ENCODE data around the gene ADAM23.

Gene ADAM23

GRCh38 chr2:206430452-206430851, 12.9 kb upstream of the ADAM23 start:
- no peak overlapping the region for H2AFZ ChIP-seq (ENCODE audit: low read depth, low read length, severe bottlenecking)
- H3K4me3 ChIP-seq (ENCODE audit: insufficient read depth, low read length, poor library complexity, severe bottlenecking): no peak overlapping the region
- H3K9ac ChIP-seq (ENCODE audit: low read length): no peak overlapping the region
- no peaks in the 10 kb centered on the region for H3K27me3 ChIP-seq (ENCODE audit: low read length)
- no peaks in the 10 kb centered on the region for H3K79me2 ChIP-seq (ENCODE audit: insufficient read depth, low read length)
- H3K9me3 ChIP-seq (ENCODE audit: insufficient read depth, low read length): no peaks in the 10 kb centered on the region
- no peaks in the 10 kb centered on the region for H3F3A ChIP-seq (ENCODE audit: insufficient read depth)
- H3K36me3 ChIP-seq (ENCODE audit: low read length): no peaks in the 10 kb centered on the region
- TF ChIP-seq, protein P1, sequence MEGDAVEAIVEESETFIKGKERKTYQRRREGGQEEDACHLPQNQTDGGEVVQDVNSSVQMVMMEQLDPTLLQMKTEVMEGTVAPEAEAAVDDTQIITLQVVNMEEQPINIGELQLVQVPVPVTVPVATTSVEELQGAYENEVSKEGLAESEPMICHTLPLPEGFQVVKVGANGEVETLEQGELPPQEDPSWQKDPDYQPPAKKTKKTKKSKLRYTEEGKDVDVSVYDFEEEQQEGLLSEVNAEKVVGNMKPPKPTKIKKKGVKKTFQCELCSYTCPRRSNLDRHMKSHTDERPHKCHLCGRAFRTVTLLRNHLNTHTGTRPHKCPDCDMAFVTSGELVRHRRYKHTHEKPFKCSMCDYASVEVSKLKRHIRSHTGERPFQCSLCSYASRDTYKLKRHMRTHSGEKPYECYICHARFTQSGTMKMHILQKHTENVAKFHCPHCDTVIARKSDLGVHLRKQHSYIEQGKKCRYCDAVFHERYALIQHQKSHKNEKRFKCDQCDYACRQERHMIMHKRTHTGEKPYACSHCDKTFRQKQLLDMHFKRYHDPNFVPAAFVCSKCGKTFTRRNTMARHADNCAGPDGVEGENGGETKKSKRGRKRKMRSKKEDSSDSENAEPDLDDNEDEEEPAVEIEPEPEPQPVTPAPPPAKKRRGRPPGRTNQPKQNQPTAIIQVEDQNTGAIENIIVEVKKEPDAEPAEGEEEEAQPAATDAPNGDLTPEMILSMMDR (IDR thresholded peaks at IDR 0.05; ENCODE audit: insufficient read depth, low read length, poor library complexity, severe bottlenecking): no peak
- TF ChIP-seq EZH2phosphoT487 (conservative IDR thresholded peaks at IDR 0.05; ENCODE audit: low read length): no peak
- H3K4me2 ChIP-seq (ENCODE audit: low read depth, low read length, poor library complexity, severe bottlenecking): no peak overlapping the region
- no peak overlapping the region for H3K27ac ChIP-seq (ENCODE audit: low read depth, low read length)
- H4K20me1 ChIP-seq (ENCODE audit: low read depth, low read length): no peaks in the 10 kb centered on the region
- no peaks in the 10 kb centered on the region for H3K9me2 ChIP-seq (replicated peaks; ENCODE audit: insufficient read depth, low read length)

- no peaks in the 10 kb centered on the region for H3K9me2 ChIP-seq (replicated peaks; ENCODE audit: insufficient read depth, low read length)
- no peaks in the 10 kb centered on the region for H3K27me3 ChIP-seq (ENCODE audit: low read length)
- no peak overlapping the region for H3K9ac ChIP-seq (ENCODE audit: low read length)
- H3K4me2 ChIP-seq (ENCODE audit: low read depth, low read length, poor library complexity, severe bottlenecking): no peak overlapping the region
- no peak overlapping the region for H2AFZ ChIP-seq (ENCODE audit: low read depth, low read length, severe bottlenecking)
- H3F3A ChIP-seq (ENCODE audit: insufficient read depth): no peaks in the 10 kb centered on the region
- no peak overlapping the region for H3K27ac ChIP-seq (ENCODE audit: low read depth, low read length)
- TF ChIP-seq, protein P1 (IDR thresholded peaks at IDR 0.05; ENCODE audit: insufficient read depth, low read length, poor library complexity, severe bottlenecking): no peak
- TF ChIP-seq EZH2phosphoT487 (conservative IDR thresholded peaks at IDR 0.05; ENCODE audit: low read length): no peak
- no peaks in the 10 kb centered on the region for H3K9me3 ChIP-seq (ENCODE audit: insufficient read depth, low read length)
- H4K20me1 ChIP-seq (ENCODE audit: low read depth, low read length): no peaks in the 10 kb centered on the region
- H3K36me3 ChIP-seq (ENCODE audit: low read length): no peaks in the 10 kb centered on the region
- H3K4me3 ChIP-seq (ENCODE audit: insufficient read depth, low read length, poor library complexity, severe bottlenecking): no peak overlapping the region
- no peaks in the 10 kb centered on the region for H3K79me2 ChIP-seq (ENCODE audit: insufficient read depth, low read length)
Observed at GRCh38 chr2:206431439-206431838, 11.9 kb upstream of the ADAM23 start.

DNA sequence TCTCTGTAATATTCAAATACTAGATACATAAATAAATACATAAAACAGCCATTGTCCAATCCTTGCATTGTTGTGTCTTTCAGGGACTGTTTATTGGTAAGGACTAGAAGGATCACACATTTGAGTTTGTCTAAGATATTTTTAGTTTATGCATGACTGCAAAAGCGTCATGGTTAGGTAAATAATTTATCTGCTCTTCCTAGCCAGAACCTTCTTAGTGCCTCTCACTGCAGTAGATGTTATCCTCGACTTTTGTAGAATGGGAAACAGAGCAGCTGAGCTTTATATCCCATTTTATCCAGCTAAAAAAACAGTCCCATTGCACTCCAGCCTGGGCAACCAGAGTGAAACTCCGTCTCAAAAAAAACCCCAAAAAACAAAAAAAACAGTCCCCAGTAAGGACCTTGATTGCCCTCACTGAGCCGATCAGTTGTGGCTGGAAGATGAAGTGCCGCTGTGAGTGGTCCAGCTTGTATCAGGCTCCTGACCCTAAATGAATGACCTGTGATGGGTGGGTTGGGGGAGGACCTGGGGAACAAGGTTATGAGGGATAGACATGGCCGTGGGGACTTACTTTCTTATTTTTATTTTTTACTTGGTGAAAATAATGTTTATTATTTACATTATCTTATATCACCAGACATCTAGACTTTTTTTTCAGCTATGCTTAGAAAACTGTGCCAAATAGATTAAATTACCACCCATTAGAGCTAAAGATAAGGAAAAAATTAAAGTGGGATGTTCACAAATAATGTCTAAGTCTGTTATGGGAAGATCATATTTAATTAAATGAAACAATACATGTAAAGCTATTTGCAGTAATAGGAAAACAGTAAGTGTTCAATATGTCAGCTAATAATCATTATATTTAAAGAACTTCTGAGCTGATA, 10.9 kb upstream of the ADAM23 start:
- H3K9ac ChIP-seq (ENCODE audit: low read length): no peak overlapping the region
- no peaks in the 10 kb centered on the region for H3K9me3 ChIP-seq (ENCODE audit: insufficient read depth, low read length)
- no peaks in the 10 kb centered on the region for H3K27me3 ChIP-seq (ENCODE audit: low read length)
- H4K20me1 ChIP-seq (ENCODE audit: low read depth, low read length): no peaks in the 10 kb centered on the region
- H2AFZ ChIP-seq (ENCODE audit: low read depth, low read length, severe bottlenecking): no peak overlapping the region
- H3F3A ChIP-seq (ENCODE audit: insufficient read depth): no peaks in the 10 kb centered on the region
- H3K4me2 ChIP-seq (ENCODE audit: low read depth, low read length, poor library complexity, severe bottlenecking): no peak overlapping the region
- H3K36me3 ChIP-seq (ENCODE audit: low read length): no peaks in the 10 kb centered on the region
- no peaks in the 10 kb centered on the region for H3K79me2 ChIP-seq (ENCODE audit: insufficient read depth, low read length)
- no peak overlapping the region for H3K4me3 ChIP-seq (ENCODE audit: insufficient read depth, low read length, poor library complexity, severe bottlenecking)
- TF ChIP-seq, protein P1 (IDR thresholded peaks at IDR 0.05; ENCODE audit: insufficient read depth, low read length, poor library complexity, severe bottlenecking): no peak
- no peak for TF ChIP-seq EZH2phosphoT487 (conservative IDR thresholded peaks at IDR 0.05; ENCODE audit: low read length)
- H3K27ac ChIP-seq (ENCODE audit: low read depth, low read length): no peak overlapping the region
- no peaks in the 10 kb centered on the region for H3K9me2 ChIP-seq (replicated peaks; ENCODE audit: insufficient read depth, low read length)
